ENCODE measurements around the gene PKN2.
"Not testable (repeated sequence)": the region's sequence is repeated elsewhere in the genome, so short reads cannot be mapped to it uniquely, and the experiment has no call there.

The PKN2 gene

DNA sequence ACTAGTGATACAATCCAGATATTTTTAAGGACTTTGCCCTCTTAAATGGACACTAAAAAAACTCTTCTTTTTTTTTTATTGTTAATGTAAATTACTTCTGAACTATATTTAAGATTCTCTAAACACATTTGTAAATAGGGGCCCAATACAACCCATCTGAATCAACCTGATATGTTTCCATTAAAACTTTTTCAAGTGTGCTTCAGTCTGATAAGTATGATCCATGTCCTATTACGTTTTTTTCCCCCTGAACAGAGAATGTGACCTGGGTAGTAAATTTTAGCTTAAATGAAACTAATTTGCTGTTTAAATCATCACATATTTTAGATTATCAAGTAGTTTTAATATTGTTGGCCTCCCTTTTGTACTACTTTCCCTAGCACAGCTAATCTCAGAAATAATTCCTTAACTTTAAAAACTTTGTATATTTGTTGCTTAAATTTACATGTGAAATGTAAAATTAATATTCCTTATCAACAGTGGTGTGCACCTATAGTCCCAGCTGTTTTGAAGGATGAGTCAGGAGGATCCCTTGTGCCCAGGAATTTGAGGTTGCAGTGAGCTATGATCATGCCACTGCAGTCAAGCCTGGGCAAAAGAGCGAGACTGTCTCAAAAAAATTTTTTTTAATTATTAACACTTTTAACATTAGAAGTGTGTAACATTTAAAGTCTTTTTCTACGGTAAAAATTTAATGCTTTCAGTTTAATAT, 3.0 kb upstream of the PKN2 start:
- DNase-seq, result no peak

DNA sequence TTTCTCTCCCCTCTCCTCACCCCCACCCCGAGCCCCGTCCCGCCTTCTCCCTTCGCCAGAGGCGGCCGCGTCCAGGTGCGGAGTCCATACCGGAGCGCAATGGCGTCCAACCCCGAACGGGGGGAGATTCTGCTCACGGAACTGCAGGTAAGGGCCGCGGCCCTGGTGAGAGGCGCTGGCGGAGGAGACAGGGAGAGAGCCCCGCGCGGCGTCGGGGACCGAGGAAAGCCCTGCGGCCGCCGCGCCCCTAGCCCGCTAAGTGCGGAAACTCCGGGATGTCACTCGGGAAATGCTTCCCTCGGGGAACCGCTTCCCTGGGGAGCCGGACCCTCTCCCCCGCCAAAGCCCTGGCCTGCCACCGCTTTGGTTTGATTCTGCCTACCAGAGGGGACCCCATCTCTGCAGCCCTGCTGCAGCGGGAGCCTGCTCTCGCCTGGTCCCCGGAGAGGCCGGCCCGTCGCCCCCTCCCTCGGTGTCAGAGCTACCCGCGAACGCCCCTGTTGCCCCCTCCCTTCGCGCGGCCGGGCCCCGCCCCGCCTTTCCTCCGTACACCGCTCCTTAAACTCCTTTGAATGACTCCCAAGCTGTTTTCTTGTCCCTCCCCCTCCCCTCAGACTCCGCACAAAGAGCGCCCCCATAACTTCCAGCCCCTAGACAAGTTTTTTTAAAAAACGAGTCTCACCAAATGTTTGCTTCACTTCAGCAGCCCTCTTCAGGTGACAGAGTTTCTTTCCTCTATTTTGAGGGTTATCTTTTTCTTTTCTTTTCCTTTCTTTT, 597 bp downstream of the PKN2 start:
- peak; percentile 73 for DNase-seq

DNA sequence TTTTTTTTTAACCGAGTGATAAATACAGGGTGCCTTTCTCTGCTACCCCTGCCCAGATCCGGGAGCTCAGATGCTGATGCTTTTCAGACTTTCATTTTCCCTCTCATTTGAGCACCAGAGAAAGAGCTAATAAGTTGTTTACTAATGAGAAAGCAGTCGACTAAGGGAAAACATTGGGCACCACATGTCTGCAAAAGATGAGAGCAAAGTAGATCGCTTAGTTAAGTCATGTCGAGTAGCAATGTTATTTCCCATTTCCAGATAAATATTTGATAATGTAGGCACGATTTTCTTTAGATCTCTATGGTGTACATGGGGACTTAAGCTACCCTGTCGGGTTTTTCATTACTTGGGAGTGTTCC, 1.2 kb downstream of the PKN2 start:
- peak; percentile 14 for DNase-seq

DNA sequence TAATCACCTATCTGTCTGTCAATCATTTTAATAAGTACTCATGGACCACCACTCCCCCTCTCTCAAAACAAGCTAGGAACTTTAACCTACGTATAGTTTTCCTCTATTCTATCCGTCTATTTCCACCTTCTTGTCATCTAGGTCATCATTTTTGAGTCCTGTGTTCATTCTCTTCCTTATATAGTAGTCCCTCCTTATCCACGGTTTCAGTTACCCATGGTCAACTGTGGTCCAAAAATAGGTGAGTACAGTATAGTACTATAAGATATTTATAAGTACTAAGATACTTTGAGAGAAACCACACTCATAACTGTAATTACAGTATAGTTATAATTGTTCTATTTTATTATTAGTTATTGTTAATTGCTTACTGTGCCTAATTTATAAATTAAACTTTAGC, 7.5 kb downstream of the PKN2 start:
- DNase-seq, result no peak

DNA sequence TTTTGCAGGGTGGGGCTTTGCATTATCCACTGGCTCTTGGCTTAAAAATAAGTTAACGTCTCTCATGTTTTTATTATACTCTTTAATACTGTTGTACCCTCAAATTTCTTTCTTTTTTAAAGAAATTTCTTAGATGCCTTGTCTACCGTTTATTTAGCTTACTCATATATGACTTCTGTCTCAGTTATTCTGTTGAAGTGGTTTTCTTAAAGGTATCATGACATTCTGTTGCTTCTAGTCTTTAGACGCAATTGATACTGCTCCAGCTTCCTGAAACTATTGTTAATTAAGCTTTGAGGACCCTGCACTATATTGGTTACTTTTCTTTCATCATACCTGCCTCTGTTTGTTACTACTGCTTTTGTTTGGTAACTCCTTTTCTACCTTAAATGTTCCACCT, 11.7 kb downstream of the PKN2 start:
- no peak for DNase-seq

DNA sequence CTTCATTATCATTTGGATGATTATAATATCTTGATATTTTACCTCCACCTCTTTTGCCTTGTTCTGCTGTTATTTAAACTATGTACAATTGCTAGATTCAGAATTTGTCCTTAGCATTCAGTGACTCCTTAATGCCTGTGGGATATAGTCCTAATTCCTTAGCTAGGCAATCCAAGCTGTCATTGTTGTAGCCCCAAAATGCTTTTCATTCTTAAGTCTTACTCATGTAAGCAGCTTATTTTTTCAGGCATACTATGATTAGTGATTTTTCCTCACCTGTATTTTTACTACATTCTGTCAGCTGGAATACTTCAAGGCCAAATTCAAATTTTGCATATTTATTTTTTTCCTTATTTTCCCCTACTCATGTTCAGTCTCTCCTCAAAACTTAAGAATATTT, 13.4 kb downstream of the PKN2 start:
- no peak for DNase-seq

DNA sequence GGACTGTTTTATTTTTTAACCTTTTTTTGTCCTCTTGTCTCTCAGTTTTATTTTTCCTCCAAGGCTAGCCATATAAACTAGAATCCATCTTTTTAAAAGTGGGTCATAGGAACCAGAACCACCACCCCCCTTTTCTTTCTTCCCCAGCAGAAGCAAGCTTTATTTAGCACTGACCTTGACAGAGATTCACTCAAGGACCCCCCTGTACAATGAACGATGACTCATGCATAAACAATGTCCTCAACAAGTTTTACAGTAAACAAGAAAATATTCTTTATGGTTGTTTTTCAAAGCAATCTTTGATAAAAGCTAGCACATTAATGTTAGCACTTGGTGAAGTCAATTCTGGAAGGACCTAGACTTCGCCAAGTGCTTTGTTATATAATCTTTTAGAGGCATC, 14.1 kb downstream of the PKN2 start:
- DNase-seq, result no peak

DNA sequence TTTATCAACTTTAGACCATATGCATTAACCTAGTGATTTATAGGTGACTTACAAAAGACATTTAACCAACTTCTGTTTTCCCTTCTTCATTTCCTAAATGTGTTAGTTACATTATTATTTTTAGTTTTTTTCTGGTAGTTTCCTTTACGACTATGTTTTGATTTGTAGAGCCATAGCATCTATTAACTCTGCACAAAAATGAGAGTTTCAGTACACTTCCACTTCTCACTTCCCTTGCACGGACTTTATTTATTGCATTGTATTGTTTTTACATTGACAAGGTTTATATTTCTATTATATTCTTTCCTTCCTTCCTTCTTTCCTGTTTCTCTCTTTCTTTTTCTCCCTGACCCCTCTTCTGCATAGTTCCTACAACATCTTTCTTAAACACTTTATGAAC, 14.7 kb downstream of the PKN2 start:
- DNase-seq, result no peak

DNA sequence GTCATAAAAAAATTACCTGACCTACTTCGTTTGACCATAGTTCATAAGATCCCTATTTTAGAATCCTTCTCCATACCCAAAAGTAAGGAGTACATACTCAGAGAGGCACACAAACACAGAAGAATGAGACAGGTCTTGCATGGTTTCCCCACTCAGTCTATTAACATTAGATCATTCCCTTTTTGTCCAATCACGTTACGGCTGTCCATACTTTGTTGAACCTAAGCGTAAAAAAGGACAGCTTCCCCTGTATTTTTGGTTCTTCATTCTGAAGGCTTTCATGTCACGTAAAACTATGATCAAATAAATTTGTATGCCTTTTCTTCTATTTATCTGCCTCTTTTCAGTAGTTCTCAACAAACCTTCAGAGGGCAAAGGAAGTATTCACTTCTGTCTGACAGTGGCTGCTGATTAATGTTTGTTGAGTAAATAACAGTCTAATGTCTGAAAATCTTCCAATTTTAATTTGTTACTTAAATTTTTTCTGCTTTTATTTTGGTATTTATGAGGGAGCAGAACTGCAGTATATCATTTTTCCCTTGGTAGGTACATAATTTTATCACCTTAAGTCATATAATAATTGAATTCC, 16.4 kb downstream of the PKN2 start:
- no peak for DNase-seq

DNA sequence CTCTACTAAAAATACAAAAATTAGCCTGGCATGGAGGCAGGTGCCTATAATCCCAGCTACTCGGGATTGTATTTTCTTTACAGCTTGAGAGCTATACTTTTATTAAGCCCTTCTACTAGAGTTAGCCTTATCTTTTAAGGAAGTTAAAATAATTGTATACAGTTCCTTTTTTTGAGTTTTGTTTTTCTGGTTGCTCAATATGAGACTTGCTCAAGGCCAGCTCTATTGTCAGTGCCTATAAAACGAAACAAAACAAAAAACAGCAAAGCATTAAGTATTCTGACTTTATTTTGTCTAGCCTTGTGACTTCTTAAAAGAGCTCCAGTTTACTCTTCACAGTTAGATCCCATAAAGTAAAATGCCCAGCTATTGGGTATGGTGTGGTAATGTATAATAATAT, 17.2 kb downstream of the PKN2 start:
- DNase-seq, result no peak

DNA sequence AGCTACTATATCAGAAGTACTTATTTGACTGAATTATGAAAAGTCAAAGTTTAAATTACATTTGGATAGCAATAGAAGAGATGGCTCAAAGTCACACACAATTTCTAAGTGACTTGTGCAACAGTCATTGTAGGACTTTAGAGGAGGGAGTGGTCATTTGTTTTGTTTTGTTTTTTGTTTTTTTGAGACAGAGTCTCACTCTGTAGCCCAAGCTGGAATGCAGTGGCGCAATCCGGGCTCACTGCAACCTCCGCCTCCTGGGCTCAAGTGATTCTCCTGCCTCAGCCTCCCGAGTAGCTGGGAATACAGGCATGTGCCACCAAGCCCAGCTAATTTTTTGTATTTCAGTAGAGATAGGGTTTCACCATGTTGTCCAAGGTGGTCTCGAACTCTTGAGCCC, 17.7 kb downstream of the PKN2 start:
- not testable (repeated sequence) for DNase-seq

DNA sequence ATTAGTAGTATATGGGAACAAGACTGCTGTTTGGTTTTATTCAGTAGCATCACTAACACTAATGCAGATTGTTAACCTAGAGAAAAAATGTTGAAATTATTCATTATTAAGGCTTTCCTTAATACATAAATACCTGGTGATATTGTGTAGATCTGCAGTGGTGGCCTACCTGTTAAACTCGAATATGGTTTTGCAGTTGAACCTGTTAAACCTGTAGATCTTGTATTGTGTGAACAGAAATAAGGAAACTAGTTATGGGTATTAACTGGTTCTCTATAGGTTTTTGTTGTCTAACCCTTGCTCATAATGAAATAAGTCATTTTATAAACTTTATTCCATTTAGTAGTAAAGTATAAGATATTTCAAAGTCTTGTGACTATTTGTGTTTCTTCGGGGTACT, 23.9 kb downstream of the PKN2 start:
- DNase-seq, result no peak

DNA sequence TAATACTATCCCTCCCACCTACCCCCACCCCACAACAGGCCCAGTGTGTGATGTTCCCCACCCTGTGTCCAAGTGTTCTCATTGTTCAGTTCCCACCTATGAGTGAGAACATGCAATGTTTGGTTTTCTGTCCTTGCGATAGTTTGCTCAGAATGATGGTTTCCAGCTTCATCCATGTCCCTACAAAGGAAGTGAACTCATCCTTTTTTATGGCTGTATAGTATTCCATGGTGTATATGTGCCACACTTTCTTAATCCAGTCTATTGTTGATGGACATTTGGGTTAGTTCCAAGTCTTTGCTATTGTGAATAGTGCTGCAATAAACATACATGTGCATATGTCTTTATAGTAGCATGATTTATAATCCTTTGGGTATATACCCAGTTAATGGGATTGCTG, 28.8 kb downstream of the PKN2 start:
- DNase-seq, result not testable (repeated sequence)

DNA sequence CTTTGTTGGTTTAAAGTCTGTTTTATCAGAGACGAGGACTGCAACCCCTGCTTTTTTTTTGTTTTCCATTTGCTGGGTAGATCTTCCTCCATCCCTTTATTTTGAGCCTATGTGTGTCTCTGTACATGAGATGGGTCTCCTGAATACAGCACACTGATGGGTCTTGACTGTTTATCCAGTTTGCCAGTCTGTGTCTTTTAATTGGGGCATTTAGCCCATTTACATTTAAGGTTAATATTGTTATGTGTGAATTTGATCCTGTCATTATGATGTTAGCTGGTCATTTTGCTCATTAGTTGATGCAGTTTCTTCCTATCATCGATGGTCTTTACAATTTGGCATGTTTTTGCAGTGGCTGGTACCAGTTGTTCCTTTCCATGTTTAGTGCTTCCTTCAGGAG, 32.5 kb downstream of the PKN2 start:
- not testable (repeated sequence) for DNase-seq

DNA sequence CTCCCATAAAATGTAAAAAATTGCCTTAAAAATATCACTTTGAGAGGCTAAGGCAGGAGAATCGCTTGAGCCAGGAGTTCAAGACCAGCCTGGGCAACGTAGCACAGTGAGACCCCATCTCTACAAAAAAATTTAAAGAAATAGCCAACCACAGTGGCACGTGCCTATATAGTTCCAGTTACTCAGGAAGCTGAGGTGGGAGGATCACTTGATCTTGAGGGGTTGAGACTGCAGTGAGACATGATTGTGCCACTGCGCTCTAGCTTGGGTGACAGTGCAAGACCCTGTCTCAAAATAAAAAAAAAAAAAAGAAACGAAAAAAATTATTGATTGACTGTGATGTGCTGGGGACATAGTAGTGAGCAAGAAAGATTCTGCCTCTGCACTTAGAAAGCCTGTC, 38.4 kb downstream of the PKN2 start:
- DNase-seq, result no peak

DNA sequence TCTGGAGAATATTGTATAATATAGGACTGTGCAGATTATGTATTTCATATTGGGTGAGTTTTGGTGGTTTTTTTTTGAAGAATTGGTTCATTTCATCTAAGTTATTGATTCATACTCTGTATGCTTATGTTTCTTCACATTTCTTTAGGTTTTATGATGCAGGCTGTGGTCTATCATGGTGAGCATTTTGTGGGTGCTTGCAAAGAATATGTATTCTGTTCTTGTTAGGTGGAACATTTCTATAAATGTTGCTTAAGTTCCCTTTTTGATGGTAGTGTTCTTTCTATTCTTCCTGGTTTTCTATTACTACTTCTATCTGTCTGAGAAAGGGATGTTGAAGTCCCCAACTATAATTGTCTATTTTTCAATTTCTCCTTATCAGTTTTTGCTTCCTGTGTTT, 42.6 kb downstream of the PKN2 start:
- DNase-seq, result no peak

DNA sequence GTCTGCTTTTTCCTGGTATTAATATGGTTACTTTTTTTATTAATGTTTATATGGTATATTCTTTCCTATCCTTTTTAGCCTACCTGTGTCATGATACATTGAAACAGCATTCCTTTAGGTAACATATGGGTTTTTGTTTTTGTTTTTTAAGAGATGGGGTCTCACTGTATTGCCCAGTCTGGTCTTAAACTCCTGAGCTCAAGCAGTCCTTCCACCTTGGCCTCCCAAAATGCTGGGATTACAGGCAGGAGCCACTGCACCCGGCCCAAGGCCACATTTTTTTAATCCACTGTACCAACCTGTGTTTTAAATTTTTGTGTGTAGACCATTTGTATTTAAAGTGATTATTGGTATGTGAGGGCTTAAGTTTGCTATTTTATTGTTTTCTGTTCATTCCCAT, 43.1 kb downstream of the PKN2 start:
- no peak for DNase-seq

DNA sequence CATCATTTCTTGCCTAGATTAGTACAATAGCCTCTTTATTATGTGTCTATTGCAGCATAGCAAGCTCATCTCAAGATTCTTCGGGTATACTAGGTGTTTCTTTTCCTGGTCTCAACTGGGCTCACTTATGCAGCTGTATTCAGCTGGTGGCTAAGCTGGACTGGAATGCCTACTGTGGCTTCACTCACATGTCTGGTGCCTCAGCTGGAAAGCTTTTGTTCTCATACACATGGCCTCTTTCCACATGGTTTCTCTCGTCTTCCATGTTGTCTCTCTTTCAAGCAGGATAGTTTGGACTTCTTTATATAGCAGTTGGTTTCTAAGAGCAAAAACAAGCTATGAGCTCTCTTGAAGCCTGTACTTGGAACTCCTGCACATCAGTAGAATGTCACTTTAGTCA, 45.2 kb downstream of the PKN2 start:
- DNase-seq, result no peak

DNA sequence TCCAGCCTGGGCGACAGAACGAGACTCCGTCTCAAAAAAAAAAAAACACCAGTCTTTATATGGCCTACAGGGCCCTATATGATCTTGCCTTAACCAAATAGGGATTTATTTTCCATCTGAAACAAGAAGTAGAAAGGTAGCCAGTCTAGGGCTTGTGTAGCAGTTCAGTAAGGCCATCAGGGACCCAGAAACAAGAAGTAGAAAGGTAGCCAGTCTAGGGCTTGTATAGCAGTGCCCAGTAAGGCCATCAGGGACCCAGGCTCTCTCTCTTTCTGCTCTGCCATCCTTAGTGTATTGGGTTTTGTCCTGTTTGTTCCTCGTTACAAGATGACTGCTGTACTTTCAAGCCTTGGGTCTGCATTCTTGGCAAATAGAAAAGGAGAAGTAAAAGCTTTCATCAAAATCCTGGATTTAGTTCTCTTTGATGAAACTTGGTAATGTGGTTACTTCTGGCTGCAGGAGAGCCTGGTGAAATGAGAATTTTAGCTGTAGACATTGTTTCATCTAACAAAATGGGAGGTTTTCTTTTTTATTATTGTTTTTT, 46.1 kb downstream of the PKN2 start:
- no peak for DNase-seq

DNA sequence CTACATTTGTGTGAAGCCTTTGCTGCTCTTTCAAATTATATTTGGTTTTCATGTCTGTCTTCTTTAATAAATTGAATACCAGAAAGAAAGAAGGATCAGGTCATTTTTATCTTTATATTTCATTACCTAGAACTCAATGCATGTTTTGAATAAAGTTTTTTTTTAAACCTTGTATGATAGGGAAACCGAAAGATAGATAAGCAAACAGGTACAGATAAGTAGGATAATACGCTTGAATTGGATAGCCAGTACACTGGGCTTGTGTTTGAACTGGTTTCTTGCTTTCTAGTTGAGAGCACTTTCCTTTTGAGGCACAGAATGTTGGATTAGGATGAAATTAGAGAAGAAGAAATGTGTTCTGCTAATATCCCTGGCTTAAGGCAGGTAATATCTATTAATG, 46.9 kb downstream of the PKN2 start:
- no peak for DNase-seq

DNA sequence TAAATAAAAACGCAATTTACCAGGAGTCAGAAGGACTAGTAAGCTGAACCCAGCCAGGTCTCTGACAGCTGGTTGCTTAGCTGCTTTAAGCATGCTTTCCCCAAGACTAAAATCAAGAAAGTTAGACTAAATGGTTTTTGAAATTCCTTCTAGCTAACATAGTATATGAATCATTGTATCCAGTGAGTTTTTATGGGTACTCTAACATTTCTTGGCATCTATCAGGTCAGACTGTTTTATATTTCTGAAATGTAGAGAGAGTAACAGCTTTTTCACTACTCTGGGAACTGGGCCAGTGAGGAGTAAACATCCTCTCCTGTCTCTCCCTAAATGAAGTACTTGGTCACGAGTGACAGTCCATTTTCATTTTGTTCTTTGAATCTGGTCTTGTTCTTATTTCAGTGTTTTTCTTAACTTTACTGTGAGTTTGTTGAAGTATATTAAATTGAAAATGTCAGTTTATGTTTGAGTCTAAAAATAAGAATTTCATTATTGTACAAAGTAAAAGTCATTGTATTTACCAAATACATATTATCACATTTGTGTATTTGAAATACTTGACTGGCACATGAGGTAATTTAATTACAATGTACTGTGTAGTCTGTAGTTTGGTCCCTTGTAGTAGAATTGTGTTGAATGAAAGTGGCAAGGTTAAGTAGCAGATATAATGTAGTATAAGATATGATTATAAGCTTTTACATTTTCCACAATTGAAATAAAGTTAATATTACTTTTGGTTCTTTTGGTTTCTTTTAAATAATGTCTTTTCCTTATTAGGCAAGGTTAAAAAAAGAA, 47.6 kb downstream of the PKN2 start:
- peak; percentile 39 for DNase-seq

DNA sequence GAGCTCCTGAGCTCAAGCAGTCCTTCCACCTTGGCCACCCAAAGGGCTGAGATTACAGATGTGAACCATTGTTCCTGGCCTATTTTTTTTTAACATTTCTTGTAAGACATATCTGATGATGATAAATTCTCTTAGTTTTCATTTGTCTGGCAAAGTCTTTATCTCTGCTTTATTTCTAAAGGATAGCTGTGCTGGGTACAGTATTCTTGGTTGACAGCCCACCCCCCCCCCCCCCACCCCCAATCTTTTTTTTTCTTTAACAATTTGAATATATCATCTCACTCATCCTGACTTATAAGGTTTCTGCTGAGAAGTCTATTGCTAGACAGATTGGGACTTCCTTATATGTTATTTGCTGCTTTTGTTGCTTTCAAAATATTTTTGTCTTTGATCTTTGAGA, 51.3 kb downstream of the PKN2 start:
- no peak for DNase-seq

DNA sequence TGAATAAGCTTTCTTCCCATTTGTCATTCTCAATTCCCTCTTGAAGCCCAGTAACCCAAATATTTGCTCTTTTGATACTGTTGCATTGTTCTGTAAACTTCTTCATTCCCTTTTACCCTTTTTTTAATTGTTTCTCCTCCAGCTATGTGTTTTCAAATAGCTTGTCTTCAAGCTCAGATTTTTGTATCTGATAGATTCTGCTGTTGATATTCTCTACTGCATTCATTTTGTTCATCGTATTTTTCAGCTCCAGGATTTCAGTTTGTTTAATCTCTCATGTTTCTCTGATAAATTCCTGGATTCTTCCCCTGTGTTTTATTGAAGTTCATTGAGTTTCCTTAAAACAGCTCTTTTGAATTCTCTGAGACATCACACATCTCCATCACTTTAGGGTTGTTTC, 51.8 kb downstream of the PKN2 start:
- no peak for DNase-seq

Data from NCI-H345 (cell line).